HFF-Myc (cell line): ENCODE measurements around the gene IL1RAP.

ENCODE experiments used
- DNase-seq: peaks from one replicate; pipeline ENCODE4 v3.0.0-alpha.2; 2011; ENCODE audit warnings: low read depth; ENCODE audit errors: extremely low read depth
- H3K4me3 ChIP-seq: replicated peaks from 2 replicates; pipeline ENCODE4 v1.5.1; 2011; ENCODE audit warnings: low read depth, mild to moderate bottlenecking, control low read depth, low read length
- TF ChIP-seq, protein P1 (sequence below): IDR thresholded peaks from 2 replicates; pipeline ENCODE4 v1.5.1; 2012; ENCODE audit warnings: mild to moderate bottlenecking, low read depth, low read length, control low read depth; ENCODE audit errors: missing control alignments

IL1RAP gene

DNA sequence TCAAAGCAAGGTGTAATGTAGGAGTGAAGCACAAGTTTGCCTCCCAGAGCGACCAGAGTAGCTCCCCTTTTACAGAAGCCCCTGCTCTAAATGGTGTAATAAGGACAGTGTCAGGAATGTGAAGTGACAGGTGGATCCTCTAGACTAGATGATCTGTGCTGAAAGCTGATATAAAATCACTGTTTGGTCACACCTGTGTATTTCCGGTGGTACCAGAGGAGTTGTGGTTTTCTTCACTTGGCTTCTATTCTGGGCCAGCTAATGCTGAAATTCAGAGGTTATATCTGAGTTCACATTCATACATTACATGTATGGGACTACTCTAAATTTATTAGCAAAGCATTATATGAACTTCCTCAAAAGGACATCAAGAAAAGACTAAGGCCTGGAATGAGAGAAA, 117.4 kb downstream of the IL1RAP start:
- no peak overlapping the region for H3K4me3 ChIP-seq
- TF ChIP-seq, protein P1, sequence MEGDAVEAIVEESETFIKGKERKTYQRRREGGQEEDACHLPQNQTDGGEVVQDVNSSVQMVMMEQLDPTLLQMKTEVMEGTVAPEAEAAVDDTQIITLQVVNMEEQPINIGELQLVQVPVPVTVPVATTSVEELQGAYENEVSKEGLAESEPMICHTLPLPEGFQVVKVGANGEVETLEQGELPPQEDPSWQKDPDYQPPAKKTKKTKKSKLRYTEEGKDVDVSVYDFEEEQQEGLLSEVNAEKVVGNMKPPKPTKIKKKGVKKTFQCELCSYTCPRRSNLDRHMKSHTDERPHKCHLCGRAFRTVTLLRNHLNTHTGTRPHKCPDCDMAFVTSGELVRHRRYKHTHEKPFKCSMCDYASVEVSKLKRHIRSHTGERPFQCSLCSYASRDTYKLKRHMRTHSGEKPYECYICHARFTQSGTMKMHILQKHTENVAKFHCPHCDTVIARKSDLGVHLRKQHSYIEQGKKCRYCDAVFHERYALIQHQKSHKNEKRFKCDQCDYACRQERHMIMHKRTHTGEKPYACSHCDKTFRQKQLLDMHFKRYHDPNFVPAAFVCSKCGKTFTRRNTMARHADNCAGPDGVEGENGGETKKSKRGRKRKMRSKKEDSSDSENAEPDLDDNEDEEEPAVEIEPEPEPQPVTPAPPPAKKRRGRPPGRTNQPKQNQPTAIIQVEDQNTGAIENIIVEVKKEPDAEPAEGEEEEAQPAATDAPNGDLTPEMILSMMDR, result no peak
- DNase-seq, result no peak

DNA sequence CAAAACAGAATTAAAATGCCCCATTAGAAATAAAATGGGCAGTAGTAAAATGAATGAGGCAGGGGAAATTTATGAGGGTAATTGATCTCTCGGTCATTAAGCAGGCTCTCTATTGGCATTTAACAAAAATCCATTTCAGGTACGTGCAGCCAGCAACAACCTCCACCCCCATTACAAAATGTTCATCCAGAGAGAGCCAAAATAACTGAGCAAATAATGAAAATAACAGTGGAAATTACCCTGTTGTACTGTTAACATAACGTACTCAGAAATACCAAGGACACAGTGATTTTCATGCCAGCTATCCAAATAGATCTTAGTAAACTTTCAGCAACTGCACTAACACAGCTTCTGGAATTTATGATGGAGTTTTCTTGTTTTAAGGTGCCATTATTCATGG, 127.7 kb downstream of the IL1RAP start:
- TF ChIP-seq, protein P1, result no peak
- DNase-seq, result no peak
- no peak overlapping the region for H3K4me3 ChIP-seq

DNA sequence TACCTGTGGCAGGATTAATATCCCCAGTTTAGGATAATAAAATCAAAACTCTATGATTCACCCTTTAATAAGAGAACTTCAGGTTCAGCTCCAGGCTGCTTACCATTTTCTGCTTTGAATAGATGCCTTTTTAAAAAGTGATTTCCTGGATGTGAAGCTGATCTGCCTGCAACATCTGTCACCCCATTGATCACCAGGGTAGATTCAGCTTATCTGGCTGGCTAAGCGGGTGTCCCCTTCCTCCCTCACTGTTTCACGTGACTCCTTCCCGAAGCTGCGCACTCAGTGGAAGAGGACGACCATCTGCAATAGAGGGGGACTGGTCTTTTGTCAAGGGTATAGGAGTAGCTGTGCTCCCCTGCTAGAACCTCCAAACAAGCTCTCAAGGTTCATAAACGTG, 128.1 kb downstream of the IL1RAP start:
- H3K4me3 ChIP-seq, result no peak overlapping the region
- no peak for DNase-seq
- TF ChIP-seq, protein P1, result no peak

DNA sequence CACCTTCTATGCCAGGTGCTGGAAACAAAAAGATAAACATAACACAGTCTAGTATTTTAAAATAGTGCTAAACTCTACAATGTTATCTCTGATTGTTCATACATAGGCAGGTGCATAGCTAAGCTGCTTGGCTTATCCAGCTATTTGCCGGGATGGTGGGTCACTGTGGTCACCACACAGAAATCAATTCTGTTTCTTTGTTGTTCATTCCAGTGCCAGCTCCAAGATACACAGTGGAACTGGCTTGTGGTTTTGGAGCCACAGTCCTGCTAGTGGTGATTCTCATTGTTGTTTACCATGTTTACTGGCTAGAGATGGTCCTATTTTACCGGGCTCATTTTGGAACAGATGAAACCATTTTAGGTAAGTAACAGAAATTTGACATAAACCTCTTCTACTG, 130.2 kb downstream of the IL1RAP start:
- TF ChIP-seq, protein P1, result no peak
- no peak for DNase-seq
- H3K4me3 ChIP-seq, result no peak overlapping the region

DNA sequence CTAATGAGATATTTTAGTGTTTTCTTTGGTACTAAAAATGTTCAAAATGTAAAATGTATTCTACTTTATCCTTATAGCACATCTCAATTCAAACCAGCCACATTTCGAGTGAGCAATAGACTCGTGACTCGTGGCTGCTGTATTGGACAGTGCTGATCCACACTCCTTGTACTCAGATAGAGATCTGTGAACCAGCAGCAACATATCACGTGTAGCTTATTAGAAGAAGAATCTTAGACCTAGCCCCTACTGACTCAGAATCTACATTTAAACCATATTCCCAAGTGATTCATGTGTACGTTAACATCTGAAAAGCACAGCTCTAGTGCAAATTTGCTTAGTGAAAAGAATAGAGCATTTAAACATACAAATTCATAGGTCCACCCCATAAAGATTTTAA, 130.9 kb downstream of the IL1RAP start:
- H3K4me3 ChIP-seq, result no peak overlapping the region
- peak; percentile 4 for DNase-seq
- TF ChIP-seq, protein P1, result no peak

DNA sequence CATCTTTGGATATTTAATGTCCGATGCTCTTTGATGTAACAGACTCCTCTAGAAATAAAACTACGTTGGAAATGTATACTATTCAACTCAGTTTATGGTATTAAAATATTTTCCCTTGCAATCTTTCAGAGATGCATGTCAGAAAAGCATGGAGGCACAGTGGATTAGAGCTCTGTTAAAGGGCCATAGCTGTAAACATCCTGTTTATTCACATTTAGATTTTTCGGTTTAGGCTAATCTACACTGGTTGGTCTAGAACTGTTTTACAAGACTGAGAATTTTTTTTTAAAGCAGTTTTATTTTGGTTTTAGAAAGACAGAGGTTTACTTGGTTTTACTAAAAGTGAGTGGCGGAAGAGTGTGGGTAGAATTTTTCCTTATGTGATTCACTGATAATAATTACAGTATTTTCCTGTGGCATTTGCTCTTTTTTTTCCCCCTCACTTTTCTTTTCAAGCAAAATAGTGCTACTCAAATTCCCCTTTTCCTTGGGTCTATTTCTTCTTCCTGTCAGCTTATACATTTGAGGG, 132.1 kb downstream of the IL1RAP start:
- no peak overlapping the region for H3K4me3 ChIP-seq
- TF ChIP-seq, protein P1, result no peak
- DNase-seq, result no peak

DNA sequence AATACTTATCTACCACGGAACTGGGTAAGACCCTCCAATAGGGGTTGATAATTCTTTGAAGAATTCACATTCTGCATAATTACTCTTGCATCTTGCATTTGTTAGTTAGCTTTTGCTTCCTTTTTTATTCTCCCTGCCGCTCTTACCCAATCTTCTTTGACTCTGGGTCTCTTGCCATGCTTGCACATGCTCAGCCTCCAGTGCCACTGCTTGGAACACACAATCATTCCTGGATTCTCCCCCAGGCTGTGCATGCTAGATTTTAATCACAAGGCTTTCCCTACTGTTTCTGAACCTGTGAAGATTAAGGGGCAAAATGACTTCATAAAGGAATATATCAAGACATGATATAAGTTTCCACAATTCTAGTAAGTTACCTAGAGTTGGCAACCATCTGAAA, 133.1 kb downstream of the IL1RAP start:
- TF ChIP-seq, protein P1, result no peak
- H3K4me3 ChIP-seq, result no peak overlapping the region
- no peak for DNase-seq
